ENCODE measurements around the gene MRPL53. TPM values are rescaled to one million over a fixed set of nuclear protein-coding genes. Genes with fewer than 3 reads are reported as not detected.
"Not testable (repeated sequence)": the region's sequence is repeated elsewhere in the genome, so short reads cannot be mapped to it uniquely, and the experiment has no call there.

MRPL53 gene
- total RNA-seq, 1 experiment from 2014 or later, result 42.4 TPM

DNA sequence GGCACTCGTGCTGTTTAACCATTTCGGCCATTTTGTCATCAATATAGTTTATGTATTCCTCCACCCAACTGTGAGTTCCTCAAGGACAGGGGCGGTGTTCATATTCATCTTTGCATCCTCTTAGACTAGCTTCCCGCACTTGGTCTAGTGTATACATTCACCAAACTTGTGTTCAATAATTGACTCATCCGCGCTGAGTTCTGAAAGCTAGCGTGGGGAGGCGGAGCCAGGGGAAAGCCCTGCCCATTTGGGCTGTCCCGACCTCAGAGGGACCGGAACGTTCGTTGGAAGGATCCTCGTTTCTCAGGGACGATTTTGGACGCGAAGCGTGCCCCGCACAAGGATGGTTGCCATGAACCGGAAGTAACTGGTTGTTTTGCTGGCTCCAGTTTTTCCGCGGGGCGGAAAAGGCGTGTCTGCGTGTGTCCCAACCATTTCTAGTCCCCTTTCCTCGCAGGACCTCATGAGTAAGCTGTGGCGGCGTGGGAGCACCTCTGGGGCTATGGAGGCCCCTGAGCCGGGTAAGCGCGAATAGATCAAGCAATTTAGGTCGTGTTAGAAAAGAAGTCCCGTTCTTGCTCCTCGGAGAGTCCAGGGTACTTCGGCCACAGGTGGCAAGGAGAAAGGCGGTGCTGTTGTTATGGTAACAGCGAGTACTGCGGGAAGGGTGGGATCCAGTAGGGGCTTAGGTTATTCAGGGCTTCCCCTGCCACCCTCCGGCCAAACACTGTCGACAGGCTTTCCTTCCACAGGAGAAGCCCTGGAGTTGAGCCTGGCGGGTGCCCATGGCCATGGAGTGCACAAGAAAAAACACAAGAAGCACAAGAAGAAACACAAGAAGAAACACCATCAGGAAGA, 17.6 kb downstream of the MRPL53 start, which contains the start of gene INO80B:
TSS of gene INO80B (plus strand) at position 434 of the 858 bp plus-strand sequence. CDS start at position 464, 30 bp downstream.
- peak; percentile 94 for DNase-seq (ENCODE audit: low spot score)

DNA sequence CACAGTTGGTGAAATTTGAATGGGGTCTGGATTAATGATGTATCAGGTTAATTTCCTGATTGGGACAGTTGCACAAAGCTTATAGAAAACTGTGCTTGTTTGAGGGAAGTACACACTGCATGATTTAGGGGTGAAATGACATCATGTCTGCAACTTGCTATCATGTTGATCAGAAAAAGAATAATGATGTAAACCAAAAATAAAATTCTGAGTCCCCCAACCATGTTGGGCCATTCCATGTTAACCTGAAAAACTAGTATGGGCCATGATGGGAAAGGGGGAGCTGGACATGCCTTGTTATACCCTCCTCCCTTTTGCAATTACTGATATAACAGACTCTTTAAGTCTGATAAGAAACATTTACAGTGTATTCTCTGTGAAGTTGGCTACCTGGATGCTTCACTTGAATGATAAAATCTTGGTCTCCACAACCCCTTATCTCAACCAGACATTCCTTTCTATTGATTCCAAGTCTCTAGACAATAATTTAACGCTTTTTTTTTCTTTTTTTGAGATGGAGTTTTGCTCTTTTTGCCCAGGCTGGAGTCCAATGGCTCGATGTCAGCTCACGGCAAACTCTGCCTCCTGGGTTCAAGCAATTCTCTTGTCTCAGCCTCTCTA, 21.8 kb downstream of the MRPL53 start:
- no peak for DNase-seq (ENCODE audit: low spot score)

DNA sequence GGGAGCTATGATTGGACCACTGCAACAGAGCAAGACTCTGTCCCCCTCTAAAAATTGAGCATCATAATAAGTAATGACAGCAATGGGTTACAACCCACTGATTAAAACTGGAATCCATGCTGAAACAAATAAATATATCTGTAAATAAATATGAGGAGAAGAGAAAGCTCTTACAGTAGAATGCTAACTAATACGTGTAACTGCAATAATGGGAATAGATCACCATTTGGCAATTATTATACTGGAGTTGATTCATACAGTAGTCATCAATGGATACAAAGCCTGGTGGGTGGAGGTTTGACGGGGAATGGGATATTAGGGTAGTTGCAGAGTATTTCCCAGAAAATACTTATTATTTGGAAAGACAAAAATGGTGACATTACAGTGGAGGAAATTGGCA, 23.7 kb downstream of the MRPL53 start:
- no peak for DNase-seq (ENCODE audit: low spot score)

DNA sequence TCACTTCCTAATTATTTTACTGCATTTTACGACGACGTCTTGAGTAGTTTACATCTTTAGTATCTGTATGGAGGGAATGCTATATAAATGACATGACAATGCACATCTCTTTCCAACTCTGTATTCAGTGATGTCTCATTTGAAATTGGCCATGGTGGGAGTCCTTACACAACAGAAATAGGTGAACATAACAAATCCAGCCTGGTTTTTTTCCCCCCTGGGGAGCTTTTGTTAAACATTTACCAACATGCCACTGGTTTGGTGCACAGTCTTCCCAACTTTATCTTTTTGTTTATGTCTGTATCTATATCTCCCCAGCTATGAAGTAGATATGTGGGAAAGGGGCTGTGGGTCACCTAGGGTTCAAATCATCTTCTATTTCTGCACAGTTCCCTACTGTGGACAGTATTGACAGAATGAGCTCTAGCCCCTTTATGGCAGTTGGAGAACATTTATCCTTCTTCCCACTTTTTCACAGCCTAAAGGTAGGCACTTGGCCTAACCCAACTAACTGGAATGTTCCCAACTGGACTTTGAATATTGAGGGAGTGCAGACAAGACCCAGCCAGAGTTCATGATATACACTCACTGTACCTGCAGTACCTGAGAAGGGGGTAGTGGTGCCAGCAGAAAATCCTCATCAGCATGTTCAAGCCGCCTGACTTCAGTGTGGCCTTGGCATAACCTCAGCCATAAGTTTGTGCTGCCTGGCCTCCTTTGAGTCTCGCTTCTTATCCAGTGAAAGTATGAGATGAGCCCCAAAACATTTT, 25.1 kb downstream of the MRPL53 start:
- DNase-seq (ENCODE audit: low spot score), result no peak

DNA sequence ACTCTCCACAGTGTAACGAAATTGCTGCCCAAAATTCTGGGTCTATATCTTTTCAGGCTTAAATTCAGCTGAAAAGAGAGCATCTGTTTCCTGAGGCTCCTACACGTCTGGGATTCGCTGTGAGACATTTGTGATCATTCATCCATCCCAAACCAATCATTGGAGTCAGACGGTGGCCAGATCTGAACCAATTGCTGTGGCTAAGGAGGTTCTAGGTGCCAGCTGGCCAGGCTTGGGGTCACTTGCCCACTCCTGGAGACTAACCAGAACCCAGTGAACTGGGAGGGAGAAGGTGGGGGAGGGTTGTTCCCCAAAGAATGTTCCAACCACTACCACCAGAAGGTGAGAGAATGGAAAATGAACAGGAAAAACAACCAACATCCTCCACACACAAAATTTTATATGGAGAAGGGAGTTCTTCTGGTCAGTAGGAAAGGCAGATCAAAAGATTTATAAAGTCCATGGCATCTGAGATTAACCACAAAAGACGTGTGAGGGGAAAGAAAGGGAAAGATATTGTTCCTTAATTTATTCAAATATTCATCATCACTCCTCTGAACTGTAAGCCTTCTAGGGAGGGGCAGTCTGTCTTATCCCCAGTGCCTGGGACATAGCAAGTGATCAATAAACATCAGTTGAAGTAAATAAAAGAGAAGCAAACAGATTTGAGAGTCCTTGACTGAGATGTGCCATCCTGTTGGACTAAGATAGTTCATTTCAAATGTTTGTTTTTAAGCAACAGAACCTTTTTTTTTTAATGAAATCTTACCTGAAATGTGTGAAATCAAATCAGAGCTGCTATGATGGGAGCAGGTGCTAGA, 27.8 kb downstream of the MRPL53 start:
- DNase-seq (ENCODE audit: low spot score), result no peak

DNA sequence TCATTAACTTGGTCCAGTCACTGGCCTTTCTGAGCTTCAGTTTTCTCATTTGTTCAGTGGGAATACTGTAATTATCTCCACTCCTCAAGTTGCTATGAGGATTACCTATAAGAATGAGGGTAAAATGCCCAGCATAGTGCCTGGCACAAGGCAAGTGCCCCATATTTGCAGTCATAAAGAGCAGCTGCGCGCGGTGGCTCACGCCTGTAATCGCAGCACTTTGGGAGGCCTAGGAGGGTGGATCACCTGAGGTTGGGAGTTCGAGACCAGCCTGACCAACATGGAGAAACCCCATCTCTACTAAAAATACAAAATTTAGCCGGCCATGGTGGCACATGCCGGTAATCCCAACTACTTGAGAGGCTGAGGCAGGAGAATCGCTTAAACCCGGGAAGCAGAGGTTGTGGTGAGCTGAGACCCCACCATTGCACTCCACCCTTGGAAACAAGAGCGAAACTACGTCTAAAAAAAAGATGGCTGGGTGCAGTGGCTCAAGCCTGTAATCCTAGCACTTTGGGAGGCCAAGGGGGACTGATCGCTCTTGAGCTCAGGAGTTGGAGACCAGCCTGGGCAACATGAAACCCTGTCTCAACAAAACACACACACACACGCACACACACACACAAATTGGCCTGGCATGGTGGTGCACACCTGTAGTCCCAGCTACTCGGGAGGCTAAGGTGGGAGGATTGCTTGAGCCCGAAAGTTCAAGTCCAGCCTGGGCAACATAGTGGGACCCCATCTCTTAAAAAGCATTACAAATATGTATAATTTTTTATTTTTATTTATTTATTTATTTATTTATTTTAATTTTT, 29.8 kb downstream of the MRPL53 start:
- DNase-seq (ENCODE audit: low spot score), result not testable (repeated sequence)

DNA sequence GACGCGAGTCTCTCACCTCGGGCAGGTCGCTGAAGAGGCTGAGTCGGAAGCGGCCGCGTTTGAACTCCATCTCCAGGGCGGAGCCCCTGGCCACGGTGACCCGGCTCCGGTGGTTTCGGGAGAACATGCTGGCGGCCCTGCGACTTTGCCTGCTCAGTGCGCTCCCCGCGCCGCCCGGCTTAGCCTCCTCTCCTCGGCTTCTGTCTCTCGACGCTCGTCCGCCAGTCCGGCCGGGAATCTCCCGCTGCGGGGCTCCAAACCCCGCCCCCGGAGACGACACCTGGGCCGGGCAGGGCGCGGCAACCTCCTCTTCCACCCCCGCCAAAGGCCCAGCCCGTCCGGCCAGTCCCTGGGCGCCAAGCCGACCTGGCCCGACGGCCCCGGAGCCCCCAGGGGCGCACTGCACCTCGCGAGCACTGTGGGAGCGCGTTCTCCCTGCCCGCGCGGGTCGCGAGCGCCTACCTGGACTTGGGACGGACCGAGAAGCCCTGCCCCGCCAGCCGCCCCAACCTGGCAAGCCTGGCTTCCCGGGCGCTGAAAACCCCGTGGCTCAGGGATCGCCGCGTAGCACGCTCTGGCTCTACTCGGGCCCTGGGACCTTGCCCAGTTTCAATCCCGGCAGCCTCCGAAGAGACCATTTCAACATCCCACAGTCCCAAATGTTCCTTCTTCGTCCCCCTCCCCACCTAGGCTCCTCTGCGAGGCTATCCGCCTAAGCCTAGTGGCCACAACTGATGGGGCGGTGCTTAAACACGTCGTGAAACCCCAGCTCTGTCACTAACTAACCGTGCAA, 30.6 kb downstream of the MRPL53 start, which contains the start of gene RTKN:
TSS of gene RTKN (minus strand) at position 248 of the 793 bp plus-strand sequence. CDS start at position 127, 121 bp downstream.
- DNase-seq (ENCODE audit: low spot score), result no peak

DNA sequence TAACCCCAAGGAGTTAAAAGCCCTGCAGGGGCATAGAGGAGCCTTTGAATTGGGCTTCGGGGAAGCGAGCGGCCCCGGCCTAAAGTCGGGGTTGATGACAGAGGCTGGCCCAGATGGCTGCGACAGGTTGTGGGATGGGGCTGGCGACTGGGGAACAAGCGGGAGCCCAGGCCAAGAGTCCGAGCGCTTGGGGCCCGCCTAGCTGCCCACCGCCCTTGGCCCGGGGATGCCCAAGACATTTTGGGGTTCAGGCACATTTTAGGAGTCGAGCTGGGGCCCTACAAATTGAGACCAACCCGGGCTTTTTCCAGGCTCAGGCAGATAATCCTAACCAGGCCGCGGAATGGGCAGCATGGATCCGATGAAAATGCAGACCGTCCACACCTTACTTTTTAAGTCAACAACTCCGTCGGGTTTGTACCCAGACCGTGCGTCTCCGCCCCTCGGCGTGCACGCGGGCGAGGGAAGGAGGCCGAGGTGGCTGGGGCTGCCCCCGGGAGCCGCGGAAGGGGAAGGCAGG, 31.2 kb downstream of the MRPL53 start:
- DNase-seq (ENCODE audit: low spot score), result no peak

DNA sequence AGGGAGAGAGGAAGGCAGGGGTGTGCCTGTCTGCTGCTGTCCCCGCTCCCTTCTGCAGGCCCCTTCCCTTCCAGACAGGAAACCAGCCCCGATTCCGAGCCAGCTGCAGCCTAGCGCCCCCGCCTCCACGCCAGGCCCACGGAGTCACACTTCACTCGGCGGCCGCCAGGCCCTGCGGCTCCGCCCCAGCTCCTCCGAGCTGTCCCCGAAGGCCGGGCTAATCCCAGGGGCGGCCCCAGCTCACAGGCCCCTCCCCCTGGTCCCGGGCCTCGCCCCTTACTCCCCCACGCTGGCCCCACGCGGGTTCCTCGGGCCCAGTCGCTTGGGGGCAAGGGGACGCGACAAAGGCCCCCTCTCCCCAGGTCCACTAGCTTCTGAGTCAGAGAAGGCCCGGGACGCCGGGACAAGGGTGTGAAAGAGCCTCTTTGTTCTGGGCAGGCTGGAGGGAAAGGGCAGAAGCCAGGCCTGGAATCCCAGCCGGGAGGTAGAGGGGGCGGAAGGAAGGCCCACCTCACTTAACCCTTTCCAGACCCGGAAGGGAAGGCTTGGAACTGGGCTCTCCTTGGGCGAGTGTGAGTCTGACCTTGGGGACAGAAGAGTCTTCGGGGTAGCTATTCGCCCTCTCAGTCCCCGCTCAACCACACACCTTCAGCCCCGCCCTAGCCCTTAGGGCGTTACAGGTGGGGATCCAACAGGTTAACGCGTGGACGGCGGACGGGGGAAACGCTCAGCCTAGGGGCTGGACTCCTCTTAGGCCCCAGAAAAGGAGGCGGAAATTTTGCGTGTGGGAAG, 31.9 kb downstream of the MRPL53 start:
- peak; percentile 70 for DNase-seq (ENCODE audit: low spot score)

DNA sequence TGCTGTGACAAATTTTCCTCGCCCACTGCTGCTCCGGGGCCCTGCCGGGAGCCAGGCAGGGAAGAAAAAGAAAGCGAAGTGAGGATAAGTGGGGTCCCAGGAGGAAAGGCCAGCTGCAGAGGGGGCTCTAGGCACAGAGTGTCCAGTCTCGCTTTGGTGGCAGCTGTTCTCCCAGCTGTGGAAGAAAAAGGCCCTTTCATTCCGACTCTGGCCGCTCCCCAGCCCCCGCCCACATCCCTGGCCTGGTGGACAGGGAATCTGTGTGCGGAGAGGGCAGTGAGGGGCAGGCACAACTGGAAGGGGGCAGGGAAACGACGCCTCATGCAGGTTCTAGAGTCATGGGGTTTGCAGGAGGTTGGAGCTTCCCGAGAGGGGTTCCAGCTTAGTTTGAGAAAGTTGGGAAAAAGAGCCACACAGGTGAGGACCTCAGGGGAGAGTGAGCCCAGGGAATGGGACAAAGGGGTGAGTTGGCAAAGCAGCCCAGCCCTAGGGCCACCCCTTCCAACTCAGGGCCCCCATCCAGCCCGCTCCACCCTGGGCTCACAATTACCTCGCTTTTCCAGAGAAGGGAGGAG, 32.6 kb downstream of the MRPL53 start:
- DNase-seq (ENCODE audit: low spot score), result peak; percentile 41

DNA sequence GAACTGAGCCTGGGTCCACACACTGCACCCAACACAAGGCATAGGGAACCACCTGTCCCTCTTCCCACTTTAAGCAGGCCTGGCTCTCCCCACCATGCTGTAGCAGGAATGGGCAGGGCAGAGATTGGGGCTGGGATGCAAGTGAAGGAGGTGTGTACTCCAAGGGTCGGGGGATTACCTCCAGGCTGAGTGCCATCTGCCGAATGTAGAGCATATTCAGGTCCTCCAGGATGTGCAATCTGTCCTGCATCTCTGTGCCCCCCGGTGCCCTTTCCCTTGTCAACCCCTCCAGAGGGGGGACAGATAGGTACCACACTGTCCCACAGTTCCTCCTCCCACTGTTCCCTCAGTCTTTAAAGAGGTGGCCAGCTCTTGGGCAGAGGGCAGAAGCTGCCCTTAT, 33.1 kb downstream of the MRPL53 start:
- no peak for DNase-seq (ENCODE audit: low spot score)

DNA sequence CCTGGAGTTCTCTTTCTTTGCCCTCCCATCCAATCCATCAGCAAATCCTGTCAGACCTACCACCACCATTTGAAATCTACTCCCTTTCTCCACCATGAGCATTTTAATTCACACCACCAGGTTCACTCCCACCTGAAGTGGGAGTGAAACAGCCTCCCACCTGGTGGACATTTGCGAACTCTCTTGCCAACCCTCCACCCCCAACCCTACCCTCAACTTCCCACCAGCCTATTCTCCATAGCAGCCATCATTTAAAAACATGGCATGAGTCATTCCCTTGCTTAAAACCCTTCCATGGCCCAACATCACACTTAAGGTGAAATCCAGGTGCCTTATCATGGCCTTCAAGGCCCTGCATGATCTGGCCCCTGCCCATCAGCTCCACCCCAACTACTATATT, 34.2 kb downstream of the MRPL53 start:
- DNase-seq (ENCODE audit: low spot score), result no peak

DNA sequence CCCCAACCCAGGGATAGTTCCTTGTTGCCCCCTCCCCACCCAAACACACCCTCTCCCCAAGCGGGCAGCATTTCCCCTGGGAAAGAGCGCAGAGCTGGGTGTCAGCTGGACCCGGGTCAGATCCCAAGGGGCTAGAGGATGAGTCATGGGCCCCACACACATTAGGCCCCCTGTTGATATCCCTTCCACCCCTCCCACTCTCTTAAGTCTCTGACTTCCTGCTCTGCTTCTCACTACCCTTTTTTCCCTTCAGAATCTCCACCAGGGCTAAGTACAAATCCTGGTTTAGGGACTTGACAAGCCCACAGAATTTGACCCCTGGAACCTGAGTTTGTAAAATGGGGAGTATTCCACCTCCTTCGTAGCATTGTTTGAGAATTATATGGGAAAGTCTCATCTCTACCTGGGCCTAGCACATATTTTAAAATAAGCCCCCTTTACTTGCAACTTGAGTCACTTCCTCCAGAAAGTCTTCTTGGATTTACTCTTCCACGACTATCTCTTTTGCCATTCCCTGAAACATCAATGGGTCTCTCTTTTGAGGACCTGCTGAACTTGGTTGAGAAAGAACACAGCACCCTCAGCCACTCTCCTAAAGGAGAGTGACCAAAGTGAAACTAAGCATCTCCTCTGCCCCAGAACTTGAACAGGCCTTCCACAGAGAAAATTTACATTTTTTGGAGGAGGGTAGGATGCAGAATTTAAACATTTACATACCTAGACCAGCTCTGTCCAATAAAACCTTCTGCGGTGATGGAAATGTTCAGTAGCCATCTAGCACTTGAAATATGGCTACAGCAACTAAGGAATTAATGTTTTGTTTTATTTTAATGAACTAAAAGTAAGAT, 35.4 kb downstream of the MRPL53 start:
- no peak for DNase-seq (ENCODE audit: low spot score)

DNA sequence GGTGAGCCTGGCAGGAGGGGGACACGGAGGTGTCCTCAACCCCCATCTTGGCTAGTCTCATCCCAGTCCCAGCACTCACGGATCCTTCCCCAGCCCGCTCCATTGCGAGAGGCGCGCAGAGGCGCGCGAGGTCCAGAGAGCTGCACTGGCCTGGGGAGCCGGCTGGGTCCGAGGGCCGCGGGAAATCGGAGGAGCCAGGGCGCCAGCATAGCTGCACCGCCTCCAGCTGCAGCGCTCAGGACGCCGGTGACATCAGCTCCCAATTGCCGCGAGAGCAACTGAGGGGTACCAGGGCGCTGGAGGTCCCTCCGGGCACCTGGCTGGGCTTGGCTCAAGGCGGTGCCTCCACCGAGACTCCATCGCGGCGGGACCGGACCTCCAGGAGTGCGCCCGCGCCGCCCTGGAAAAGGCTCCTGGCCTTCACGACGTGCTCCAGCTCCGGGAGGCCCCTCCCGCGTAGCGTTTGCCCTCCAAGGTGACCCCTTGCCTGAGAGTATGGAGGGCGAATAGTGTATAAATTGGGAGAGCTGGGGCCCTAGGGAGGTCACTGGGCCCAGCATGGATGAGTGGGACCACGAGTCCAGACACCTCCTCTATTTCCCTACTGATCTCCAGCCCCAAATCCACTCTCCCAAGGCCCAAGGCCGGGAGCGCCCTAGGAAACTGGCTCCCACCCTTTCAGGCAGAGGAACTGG, 36.2 kb downstream of the MRPL53 start:
- DNase-seq (ENCODE audit: low spot score), result no peak

DNA sequence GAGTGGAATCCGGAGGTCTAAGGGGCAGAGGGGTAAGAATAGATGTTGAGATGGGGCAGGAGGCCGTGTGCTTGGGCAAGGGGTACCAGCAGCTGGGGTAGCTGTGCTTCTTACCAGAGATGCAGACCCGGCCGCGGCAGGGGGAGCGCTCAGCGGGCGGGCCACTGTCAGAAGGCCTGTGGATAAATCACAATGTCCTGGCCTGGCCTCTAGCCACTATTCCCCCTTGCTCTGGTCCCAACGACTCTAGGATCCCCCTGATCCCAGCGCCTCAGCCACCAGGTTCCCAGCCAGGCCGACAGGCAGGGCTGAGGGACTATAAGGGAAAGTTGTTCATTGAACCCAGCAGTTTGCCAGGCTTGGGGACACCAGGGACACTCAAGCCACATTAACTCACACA, 42.0 kb downstream of the MRPL53 start:
- no peak for DNase-seq (ENCODE audit: low spot score)
